HL-60 (cell line): Measurements from ENCODE around the gene SLC17A6.

ENCODE experiments used
- SPI1 ChIP-seq: IDR thresholded peaks from 2 replicates; pipeline ENCODE4 v1.6.1; 2012; ENCODE audit warnings: low read depth, mild to moderate bottlenecking, borderline replicate concordance
- TF ChIP-seq, protein P1 (sequence below): IDR thresholded peaks from 2 replicates; pipeline ENCODE4 v1.6.1; 2012; ENCODE audit warnings: low read depth; ENCODE audit not compliant: insufficient replicate concordance
- TF ChIP-seq, protein P2 (sequence below): IDR thresholded peaks from one replicate; pipeline ENCODE4 v1.5.1; 2011; ENCODE audit warnings: low read length, control low read depth, inconsistent platforms; ENCODE audit not compliant: insufficient read depth

DNA sequence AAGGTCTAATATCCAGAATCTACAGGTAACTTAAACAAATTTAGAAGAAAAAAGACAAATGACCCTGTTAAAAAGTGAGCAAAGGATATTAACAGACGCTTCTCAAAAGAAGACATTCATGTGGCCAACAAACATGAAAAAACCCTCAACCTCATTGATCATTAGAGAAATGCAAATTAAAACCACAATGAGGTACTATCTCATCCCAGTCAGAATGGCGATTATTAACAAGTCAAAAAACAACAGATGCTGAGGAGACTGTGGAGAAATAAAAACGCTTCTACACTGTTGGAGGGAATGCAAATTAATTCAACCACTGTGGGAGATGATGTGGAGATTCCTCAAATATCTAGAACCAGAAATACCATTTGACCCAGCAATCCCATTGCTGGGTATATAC lies 67.2 kb downstream of the SLC17A6 start:
- TF ChIP-seq, protein P1, sequence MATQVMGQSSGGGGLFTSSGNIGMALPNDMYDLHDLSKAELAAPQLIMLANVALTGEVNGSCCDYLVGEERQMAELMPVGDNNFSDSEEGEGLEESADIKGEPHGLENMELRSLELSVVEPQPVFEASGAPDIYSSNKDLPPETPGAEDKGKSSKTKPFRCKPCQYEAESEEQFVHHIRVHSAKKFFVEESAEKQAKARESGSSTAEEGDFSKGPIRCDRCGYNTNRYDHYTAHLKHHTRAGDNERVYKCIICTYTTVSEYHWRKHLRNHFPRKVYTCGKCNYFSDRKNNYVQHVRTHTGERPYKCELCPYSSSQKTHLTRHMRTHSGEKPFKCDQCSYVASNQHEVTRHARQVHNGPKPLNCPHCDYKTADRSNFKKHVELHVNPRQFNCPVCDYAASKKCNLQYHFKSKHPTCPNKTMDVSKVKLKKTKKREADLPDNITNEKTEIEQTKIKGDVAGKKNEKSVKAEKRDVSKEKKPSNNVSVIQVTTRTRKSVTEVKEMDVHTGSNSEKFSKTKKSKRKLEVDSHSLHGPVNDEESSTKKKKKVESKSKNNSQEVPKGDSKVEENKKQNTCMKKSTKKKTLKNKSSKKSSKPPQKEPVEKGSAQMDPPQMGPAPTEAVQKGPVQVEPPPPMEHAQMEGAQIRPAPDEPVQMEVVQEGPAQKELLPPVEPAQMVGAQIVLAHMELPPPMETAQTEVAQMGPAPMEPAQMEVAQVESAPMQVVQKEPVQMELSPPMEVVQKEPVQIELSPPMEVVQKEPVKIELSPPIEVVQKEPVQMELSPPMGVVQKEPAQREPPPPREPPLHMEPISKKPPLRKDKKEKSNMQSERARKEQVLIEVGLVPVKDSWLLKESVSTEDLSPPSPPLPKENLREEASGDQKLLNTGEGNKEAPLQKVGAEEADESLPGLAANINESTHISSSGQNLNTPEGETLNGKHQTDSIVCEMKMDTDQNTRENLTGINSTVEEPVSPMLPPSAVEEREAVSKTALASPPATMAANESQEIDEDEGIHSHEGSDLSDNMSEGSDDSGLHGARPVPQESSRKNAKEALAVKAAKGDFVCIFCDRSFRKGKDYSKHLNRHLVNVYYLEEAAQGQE: no peak
- TF ChIP-seq, protein P2, sequence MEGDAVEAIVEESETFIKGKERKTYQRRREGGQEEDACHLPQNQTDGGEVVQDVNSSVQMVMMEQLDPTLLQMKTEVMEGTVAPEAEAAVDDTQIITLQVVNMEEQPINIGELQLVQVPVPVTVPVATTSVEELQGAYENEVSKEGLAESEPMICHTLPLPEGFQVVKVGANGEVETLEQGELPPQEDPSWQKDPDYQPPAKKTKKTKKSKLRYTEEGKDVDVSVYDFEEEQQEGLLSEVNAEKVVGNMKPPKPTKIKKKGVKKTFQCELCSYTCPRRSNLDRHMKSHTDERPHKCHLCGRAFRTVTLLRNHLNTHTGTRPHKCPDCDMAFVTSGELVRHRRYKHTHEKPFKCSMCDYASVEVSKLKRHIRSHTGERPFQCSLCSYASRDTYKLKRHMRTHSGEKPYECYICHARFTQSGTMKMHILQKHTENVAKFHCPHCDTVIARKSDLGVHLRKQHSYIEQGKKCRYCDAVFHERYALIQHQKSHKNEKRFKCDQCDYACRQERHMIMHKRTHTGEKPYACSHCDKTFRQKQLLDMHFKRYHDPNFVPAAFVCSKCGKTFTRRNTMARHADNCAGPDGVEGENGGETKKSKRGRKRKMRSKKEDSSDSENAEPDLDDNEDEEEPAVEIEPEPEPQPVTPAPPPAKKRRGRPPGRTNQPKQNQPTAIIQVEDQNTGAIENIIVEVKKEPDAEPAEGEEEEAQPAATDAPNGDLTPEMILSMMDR: no peak
- TF ChIP-seq SPI1: no peak
